WTC11 (cell line): Measurements from ENCODE around the gene SPDYC.

Experiments
- ATF1 ChIP-seq: sonication (generic); formaldehyde crosslinking; IDR thresholded peaks from 2 replicates; pipeline ENCODE4 v1.8.1; 2023; ENCODE audit warnings: mild to moderate bottlenecking, moderate library complexity, missing genetic modification reagents
- ELF4 ChIP-seq: sonication (generic); formaldehyde crosslinking; IDR thresholded peaks from 2 replicates; pipeline ENCODE4 v1.8.1; 2022; ENCODE audit warnings: low read depth, mild to moderate bottlenecking, moderate library complexity, missing genetic modification reagents
- GRHL2 ChIP-seq: fragments of 250-450 bp; sonication (Bioruptor Pico); IDR thresholded peaks from 2 replicates; pipeline ENCODE4 v1.8.0; 2022; ENCODE audit warnings: mild to moderate bottlenecking, moderate library complexity; ENCODE audit not compliant: insufficient replicate concordance, severe bottlenecking
- MAX ChIP-seq: sonication (generic); formaldehyde crosslinking; IDR thresholded peaks from 2 replicates; pipeline ENCODE4 v1.8.0; 2022; ENCODE audit warnings: mild to moderate bottlenecking, missing genetic modification reagents
- SMAD4 ChIP-seq: sonication (generic); formaldehyde crosslinking; IDR thresholded peaks from 2 replicates; pipeline ENCODE4 v1.8.0; 2022; ENCODE audit warnings: mild to moderate bottlenecking, missing genetic modification reagents
- TF ChIP-seq, protein P1 (sequence below): fragments of 200-600 bp; IDR thresholded peaks from 2 replicates; pipeline ENCODE4 v1.8.0; 2022; ENCODE audit warnings: antibody characterized with exemption
- TF ChIP-seq, protein P2 (sequence below): sonication (generic); formaldehyde crosslinking; IDR thresholded peaks from 2 replicates; pipeline ENCODE4 v1.8.1; 2022; ENCODE audit warnings: mild to moderate bottlenecking, missing genetic modification reagents, moderate library complexity, borderline replicate concordance

- TF ChIP-seq, protein P1, sequence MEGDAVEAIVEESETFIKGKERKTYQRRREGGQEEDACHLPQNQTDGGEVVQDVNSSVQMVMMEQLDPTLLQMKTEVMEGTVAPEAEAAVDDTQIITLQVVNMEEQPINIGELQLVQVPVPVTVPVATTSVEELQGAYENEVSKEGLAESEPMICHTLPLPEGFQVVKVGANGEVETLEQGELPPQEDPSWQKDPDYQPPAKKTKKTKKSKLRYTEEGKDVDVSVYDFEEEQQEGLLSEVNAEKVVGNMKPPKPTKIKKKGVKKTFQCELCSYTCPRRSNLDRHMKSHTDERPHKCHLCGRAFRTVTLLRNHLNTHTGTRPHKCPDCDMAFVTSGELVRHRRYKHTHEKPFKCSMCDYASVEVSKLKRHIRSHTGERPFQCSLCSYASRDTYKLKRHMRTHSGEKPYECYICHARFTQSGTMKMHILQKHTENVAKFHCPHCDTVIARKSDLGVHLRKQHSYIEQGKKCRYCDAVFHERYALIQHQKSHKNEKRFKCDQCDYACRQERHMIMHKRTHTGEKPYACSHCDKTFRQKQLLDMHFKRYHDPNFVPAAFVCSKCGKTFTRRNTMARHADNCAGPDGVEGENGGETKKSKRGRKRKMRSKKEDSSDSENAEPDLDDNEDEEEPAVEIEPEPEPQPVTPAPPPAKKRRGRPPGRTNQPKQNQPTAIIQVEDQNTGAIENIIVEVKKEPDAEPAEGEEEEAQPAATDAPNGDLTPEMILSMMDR = no peak
- TF ChIP-seq SMAD4 (CRISPR knock-in tag) (no peak), MAX (CRISPR knock-in tag) (no peak), GRHL2 (CRISPR knock-in tag) (no peak), ATF1 (CRISPR knock-in tag) (no peak), ELF4 (CRISPR knock-in tag) (no peak)
- TF ChIP-seq, protein P2, sequence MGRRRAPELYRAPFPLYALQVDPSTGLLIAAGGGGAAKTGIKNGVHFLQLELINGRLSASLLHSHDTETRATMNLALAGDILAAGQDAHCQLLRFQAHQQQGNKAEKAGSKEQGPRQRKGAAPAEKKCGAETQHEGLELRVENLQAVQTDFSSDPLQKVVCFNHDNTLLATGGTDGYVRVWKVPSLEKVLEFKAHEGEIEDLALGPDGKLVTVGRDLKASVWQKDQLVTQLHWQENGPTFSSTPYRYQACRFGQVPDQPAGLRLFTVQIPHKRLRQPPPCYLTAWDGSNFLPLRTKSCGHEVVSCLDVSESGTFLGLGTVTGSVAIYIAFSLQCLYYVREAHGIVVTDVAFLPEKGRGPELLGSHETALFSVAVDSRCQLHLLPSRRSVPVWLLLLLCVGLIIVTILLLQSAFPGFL (CRISPR knock-in tag) = no peak
These were observed 49.8 kb downstream of the SPDYC start for GRCh38 chr11:65219930-65220213.
